Nephron progenitor cell (in vitro differentiated cells): ENCODE measurements around the gene CYCS.
A peak's percentile ranks its signal among the peaks of the same experiment; 100 is the strongest.

Experiments used
- DNase-seq: peaks from one replicate; pipeline ENCODE4 v3.0.0; 2021
- H3K27ac Mint-ChIP-seq: 2 replicates; pipeline ENCODE4 v1.8.0; 2021; ENCODE audit warnings: mild to moderate bottlenecking, moderate library complexity, mixed read lengths
- H3K27me3 Mint-ChIP-seq: 2 replicates; pipeline ENCODE4 v1.8.0; 2021; ENCODE audit warnings: mild to moderate bottlenecking, low read depth, mixed read lengths; ENCODE audit not compliant: poor library complexity
- H3K36me3 Mint-ChIP-seq: 2 replicates; pipeline ENCODE4 v1.8.0; 2021; ENCODE audit warnings: low read depth, mixed read lengths
- H3K4me1 Mint-ChIP-seq: 2 replicates; pipeline ENCODE4 v1.8.0; 2021; ENCODE audit warnings: mixed read lengths
- H3K4me3 Mint-ChIP-seq: 2 replicates; pipeline ENCODE4 v1.8.0; 2021; ENCODE audit warnings: mild to moderate bottlenecking, moderate library complexity, mixed read lengths
- H3K9me3 Mint-ChIP-seq: 2 replicates; pipeline ENCODE4 v1.8.0; 2021; ENCODE audit warnings: mild to moderate bottlenecking, moderate library complexity, mixed read lengths
- TF ChIP-seq, protein P1 (sequence below): fragments of 200-600 bp; sonication (generic); IDR thresholded peaks from 2 replicates; pipeline ENCODE4 v1.5.0; 2021; ENCODE audit warnings: antibody characterized with exemption

The CYCS gene

DNA sequence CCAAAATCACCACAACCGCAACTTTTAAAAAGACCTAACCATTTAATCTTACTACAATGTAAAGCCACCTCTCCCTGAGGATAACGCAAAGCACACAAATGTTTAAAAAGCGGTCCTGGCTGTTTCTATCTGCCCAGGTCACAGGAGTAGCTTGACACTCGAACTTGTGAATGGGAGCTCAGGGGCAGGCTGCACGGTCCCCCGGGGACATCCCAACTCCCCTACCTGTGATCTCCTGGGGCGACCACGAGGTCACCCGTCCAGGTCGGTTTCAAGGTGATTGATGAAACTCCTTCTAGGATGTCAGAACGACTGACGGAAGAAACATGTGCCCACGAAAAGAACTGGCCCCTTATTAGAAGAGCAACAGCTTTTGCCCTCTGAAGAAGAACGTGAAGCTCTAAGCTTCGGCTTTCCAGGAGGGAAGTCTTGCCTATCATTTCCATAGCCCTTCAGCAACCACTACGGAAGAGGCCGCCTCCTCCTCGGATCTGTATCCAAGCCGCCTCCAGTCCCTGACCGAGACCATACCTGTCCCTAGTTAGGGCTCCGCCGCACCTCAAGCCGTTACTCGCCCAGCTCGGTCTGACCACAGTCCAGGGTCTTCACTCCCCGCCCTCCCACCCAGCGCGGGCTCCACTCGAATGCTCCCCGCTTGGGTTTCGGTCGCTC lies 459 bp downstream of the CYCS start:
- H3K27me3 Mint-ChIP-seq, result no peaks in the 10 kb centered on the region
- peak; percentile 22 for DNase-seq
- peak overlapping the region; percentile 99 for H3K4me3 Mint-ChIP-seq
- peaks cover 25% of the 10 kb centered on the region for H3K4me1 Mint-ChIP-seq
- TF ChIP-seq, protein P1, sequence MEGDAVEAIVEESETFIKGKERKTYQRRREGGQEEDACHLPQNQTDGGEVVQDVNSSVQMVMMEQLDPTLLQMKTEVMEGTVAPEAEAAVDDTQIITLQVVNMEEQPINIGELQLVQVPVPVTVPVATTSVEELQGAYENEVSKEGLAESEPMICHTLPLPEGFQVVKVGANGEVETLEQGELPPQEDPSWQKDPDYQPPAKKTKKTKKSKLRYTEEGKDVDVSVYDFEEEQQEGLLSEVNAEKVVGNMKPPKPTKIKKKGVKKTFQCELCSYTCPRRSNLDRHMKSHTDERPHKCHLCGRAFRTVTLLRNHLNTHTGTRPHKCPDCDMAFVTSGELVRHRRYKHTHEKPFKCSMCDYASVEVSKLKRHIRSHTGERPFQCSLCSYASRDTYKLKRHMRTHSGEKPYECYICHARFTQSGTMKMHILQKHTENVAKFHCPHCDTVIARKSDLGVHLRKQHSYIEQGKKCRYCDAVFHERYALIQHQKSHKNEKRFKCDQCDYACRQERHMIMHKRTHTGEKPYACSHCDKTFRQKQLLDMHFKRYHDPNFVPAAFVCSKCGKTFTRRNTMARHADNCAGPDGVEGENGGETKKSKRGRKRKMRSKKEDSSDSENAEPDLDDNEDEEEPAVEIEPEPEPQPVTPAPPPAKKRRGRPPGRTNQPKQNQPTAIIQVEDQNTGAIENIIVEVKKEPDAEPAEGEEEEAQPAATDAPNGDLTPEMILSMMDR, result no peak
- no peaks in the 10 kb centered on the region for H3K9me3 Mint-ChIP-seq
- peak overlapping the region; percentile 99 for H3K27ac Mint-ChIP-seq
- H3K36me3 Mint-ChIP-seq, result peaks cover 42% of the 10 kb centered on the region

DNA sequence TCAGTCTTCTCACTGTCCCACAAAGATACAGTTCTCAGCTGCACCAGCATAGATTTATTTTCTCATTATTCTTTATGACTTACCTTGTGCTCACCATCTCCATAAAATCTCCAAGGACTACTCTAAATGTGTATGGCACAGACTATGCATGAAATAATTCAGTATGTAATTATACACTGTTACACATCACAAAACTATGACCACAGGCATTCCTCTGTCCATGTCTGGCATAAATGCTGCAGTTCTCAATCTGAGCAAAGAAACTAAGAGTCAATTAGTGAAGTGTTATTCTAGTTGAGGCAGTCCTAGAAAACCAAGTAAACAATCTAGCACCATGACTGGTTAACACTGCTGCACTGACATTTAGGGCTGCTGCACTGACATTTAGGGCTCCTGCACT lies 2.7 kb downstream of the CYCS start:
- H3K36me3 Mint-ChIP-seq, result peaks cover 44% of the 10 kb centered on the region
- no peak overlapping the region for H3K27ac Mint-ChIP-seq
- peaks cover 25% of the 10 kb centered on the region for H3K4me1 Mint-ChIP-seq
- no peak for DNase-seq
- H3K9me3 Mint-ChIP-seq, result no peaks in the 10 kb centered on the region
- H3K4me3 Mint-ChIP-seq, result no peak overlapping the region
- TF ChIP-seq, protein P1, result no peak
- no peaks in the 10 kb centered on the region for H3K27me3 Mint-ChIP-seq

GRCh38 chr7:25121599-25121998 lies 3.5 kb downstream of the CYCS start:
- peaks cover 44% of the 10 kb centered on the region for H3K36me3 Mint-ChIP-seq
- H3K4me3 Mint-ChIP-seq, result no peak overlapping the region
- peaks cover 25% of the 10 kb centered on the region for H3K4me1 Mint-ChIP-seq
- no peak for DNase-seq
- TF ChIP-seq, protein P1, result no peak
- no peaks in the 10 kb centered on the region for H3K9me3 Mint-ChIP-seq
- H3K27ac Mint-ChIP-seq, result no peak overlapping the region
- H3K27me3 Mint-ChIP-seq, result no peaks in the 10 kb centered on the region

DNA sequence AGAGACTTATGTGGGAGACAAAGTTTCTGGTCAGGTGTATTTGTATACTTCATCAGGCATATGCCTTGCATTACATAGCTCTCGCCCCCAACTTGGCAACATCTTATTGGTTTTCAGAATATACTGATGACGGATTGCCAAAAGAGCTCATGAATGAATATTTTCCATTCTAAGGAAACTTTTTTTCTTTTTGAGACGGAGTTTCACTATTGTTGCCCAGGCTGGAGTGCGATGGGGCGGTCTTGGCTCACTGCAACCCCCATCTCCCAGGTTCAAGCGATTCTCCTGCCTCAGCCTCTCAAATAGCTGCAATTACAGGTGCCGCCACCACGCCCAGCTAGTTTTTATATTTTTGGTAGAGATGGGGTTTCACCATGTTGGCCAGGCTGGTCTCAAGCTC lies 6.0 kb downstream of the CYCS start:
- no peak for DNase-seq
- no peaks in the 10 kb centered on the region for H3K27me3 Mint-ChIP-seq
- peaks cover 44% of the 10 kb centered on the region for H3K36me3 Mint-ChIP-seq
- H3K27ac Mint-ChIP-seq, result no peak overlapping the region
- H3K9me3 Mint-ChIP-seq, result no peaks in the 10 kb centered on the region
- TF ChIP-seq, protein P1, result no peak
- no peak overlapping the region for H3K4me3 Mint-ChIP-seq
- H3K4me1 Mint-ChIP-seq, result peaks cover 8% of the 10 kb centered on the region

GRCh38 chr7:25118048-25118753 lies 6.9 kb downstream of the CYCS start:
- no peak overlapping the region for H3K4me3 Mint-ChIP-seq
- no peaks in the 10 kb centered on the region for H3K9me3 Mint-ChIP-seq
- no peak overlapping the region for H3K27ac Mint-ChIP-seq
- TF ChIP-seq, protein P1, result no peak
- H3K27me3 Mint-ChIP-seq, result no peaks in the 10 kb centered on the region
- no peak for DNase-seq
- H3K4me1 Mint-ChIP-seq, result no peaks in the 10 kb centered on the region
- peaks cover 36% of the 10 kb centered on the region for H3K36me3 Mint-ChIP-seq
